ENCODE data around the gene NFKBIE. TPM values are rescaled to one million over a fixed set of nuclear protein-coding genes. Genes with fewer than 3 reads are reported as not detected.

The NFKBIE gene
- total and polyA plus RNA-seq, 8 donors = 0.89 to 23.5 (median 10.3) TPM; not detected in 2

- 86 to 97% (median 87%) methylated on average over 6 to 25 of the region's 25 CpGs for WGBS, 5 donors
- intact Hi-C loops (cut with DNase I; ENCODE audit: low total_unique reads) = no loop called here
- Histone ChIP-seq H3K36me3 (peaks cover 74 to 98% (median 96%) of the 10 kb centered on the region in 4 donors), H3K9me3 (no peaks in the 10 kb centered on the region), H3K4me3 (no peak overlapping the region), H3K27me3 (no peaks in the 10 kb centered on the region), H3K27ac (no peak overlapping the region), H3K4me1 (no peaks in the 10 kb centered on the region)
- TF ChIP-seq EP300 (IDR thresholded peaks at IDR 0.05) (no peak), POLR2AphosphoS5 (IDR thresholded peaks at IDR 0.05) (no peak), POLR2A (IDR thresholded peaks at IDR 0.05) (no peak)
- TF ChIP-seq, protein P1, sequence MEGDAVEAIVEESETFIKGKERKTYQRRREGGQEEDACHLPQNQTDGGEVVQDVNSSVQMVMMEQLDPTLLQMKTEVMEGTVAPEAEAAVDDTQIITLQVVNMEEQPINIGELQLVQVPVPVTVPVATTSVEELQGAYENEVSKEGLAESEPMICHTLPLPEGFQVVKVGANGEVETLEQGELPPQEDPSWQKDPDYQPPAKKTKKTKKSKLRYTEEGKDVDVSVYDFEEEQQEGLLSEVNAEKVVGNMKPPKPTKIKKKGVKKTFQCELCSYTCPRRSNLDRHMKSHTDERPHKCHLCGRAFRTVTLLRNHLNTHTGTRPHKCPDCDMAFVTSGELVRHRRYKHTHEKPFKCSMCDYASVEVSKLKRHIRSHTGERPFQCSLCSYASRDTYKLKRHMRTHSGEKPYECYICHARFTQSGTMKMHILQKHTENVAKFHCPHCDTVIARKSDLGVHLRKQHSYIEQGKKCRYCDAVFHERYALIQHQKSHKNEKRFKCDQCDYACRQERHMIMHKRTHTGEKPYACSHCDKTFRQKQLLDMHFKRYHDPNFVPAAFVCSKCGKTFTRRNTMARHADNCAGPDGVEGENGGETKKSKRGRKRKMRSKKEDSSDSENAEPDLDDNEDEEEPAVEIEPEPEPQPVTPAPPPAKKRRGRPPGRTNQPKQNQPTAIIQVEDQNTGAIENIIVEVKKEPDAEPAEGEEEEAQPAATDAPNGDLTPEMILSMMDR (IDR thresholded peaks at IDR 0.05) = peak in 5 of 7 experiments; percentile 32 to 73 (median 54)
- peak in 1 of 2 donors; percentile 60 for DNase-seq
Observed at GRCh38 chr6:44304282-44305199, 39.2 kb upstream of the NFKBIE start.

GRCh38 chr6:44303842-44304241 lies 38.5 kb upstream of the NFKBIE start:
- TF ChIP-seq EP300 (IDR thresholded peaks at IDR 0.05) = no peak
- TF ChIP-seq, protein P1 (IDR thresholded peaks at IDR 0.05) = no peak
- TF ChIP-seq POLR2A (IDR thresholded peaks at IDR 0.05) = no peak
- TF ChIP-seq POLR2AphosphoS5 (IDR thresholded peaks at IDR 0.05) = no peak
- no peaks in the 10 kb centered on the region for H3K9me3 ChIP-seq
- intact Hi-C loops (cut with DNase I; ENCODE audit: low total_unique reads) = no loop called here
- H3K36me3 ChIP-seq = peaks cover 67 to 93% (median 89%) of the 10 kb centered on the region in 4 donors
- no peak overlapping the region for H3K27ac ChIP-seq
- 96 to 100% (median 99%) methylated on average over 4 to 6 of the region's 6 CpGs for WGBS, 5 donors
- H3K27me3 ChIP-seq = no peaks in the 10 kb centered on the region
- H3K4me1 ChIP-seq = no peaks in the 10 kb centered on the region
- DNase-seq = no peak
- no peak overlapping the region for H3K4me3 ChIP-seq

DNA sequence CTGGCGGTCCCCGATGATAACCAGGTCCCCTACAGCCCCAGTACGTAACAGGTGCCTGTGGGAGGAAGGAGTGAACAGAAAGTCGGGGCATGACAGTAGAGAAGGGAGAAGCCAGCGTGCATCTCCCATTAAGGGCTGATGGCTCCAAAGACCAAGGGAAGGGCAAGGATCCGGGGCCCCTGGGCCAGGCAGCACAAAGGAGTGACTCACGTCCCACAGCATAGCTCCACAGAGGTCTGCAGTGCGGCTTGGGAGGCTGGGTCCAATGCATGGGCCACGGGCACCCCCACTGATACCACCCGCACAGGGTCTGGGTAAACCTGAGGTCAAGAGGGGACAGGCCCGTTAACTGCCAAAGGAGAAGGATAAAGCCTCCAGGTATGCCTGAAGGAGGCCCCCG lies 37.5 kb upstream of the NFKBIE start:
- WGBS, 5 donors = 88 to 96% (median 94%) methylated on average over 10 to 12 of the region's 12 CpGs
- no peak for DNase-seq
- TF ChIP-seq, protein P1 (IDR thresholded peaks at IDR 0.05) = no peak
- TF ChIP-seq EP300 (IDR thresholded peaks at IDR 0.05) = no peak
- TF ChIP-seq POLR2A (IDR thresholded peaks at IDR 0.05) = no peak
- no peak for TF ChIP-seq POLR2AphosphoS5 (IDR thresholded peaks at IDR 0.05)
- H3K4me3 ChIP-seq = no peak overlapping the region
- peaks cover 0 to 9% (median 3%) of the 10 kb centered on the region in 3 donors for H3K27me3 ChIP-seq
- no peak overlapping the region for H3K27ac ChIP-seq
- peaks cover 3 to 7% (median 6%) of the 10 kb centered on the region in 4 donors for H3K4me1 ChIP-seq
- peaks cover 64 to 83% (median 79%) of the 10 kb centered on the region in 4 donors for H3K36me3 ChIP-seq
- intact Hi-C loops (cut with DNase I; ENCODE audit: low total_unique reads) = no loop called here
- no peaks in the 10 kb centered on the region for H3K9me3 ChIP-seq

- no peak overlapping the region for H3K4me3 ChIP-seq
- no peak overlapping the region for H3K27ac ChIP-seq
- H3K9me3 ChIP-seq = no peaks in the 10 kb centered on the region
- peaks cover 12 to 16% (median 15%) of the 10 kb centered on the region in 4 donors for H3K4me1 ChIP-seq
- TF ChIP-seq EP300 (IDR thresholded peaks at IDR 0.05) (no peak), POLR2A (IDR thresholded peaks at IDR 0.05) (no peak), POLR2AphosphoS5 (IDR thresholded peaks at IDR 0.05) (no peak)
- TF ChIP-seq, protein P1 (IDR thresholded peaks at IDR 0.05) = no peak
- no peak for DNase-seq
- H3K36me3 ChIP-seq = peaks cover 57 to 74% (median 71%) of the 10 kb centered on the region in 4 donors
- intact Hi-C loops (cut with DNase I; ENCODE audit: low total_unique reads) = no loop called here
- 92 to 95% (median 93%) methylated on average over 11 to 14 of the region's 14 CpGs for WGBS, 5 donors
- H3K27me3 ChIP-seq = peaks cover 0 to 17% (median 12%) of the 10 kb centered on the region in 3 donors
Observed at GRCh38 chr6:44301782-44302564, 36.6 kb upstream of the NFKBIE start.
